Measurements from ENCODE around the gene KCTD1.

DNA sequence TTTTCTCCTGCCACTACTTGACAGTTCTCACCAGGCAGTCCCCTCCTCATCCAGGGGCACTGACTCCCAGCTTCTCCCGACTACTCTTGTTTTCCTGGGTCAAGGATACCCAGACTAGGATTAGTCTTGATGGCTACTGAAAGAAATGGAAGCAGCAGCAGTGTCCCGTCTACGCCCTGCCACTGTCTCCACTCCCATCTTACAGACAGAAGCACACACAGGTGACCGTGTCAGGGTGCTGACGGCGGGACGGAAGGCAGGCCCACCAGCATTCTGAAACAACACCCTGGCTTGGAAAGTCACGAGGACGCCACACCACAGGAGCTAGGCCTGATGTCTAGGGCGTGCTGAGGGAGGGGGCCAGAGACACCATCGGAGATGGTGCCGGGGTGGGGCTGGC, 82.9 kb downstream of the KCTD1 start:
- no peak for TF ChIP-seq EZH2 (IDR thresholded peaks at IDR 0.05; ENCODE audit: borderline replicate concordance, low read depth, low read length, severe bottlenecking)
- TF ChIP-seq, protein P1, sequence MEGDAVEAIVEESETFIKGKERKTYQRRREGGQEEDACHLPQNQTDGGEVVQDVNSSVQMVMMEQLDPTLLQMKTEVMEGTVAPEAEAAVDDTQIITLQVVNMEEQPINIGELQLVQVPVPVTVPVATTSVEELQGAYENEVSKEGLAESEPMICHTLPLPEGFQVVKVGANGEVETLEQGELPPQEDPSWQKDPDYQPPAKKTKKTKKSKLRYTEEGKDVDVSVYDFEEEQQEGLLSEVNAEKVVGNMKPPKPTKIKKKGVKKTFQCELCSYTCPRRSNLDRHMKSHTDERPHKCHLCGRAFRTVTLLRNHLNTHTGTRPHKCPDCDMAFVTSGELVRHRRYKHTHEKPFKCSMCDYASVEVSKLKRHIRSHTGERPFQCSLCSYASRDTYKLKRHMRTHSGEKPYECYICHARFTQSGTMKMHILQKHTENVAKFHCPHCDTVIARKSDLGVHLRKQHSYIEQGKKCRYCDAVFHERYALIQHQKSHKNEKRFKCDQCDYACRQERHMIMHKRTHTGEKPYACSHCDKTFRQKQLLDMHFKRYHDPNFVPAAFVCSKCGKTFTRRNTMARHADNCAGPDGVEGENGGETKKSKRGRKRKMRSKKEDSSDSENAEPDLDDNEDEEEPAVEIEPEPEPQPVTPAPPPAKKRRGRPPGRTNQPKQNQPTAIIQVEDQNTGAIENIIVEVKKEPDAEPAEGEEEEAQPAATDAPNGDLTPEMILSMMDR (IDR thresholded peaks at IDR 0.05; ENCODE audit: borderline replicate concordance, extremely low read depth, low read length, poor library complexity, severe bottlenecking) = no peak

Measured in DND-41 (cell line).